HepG2 (cell line): ENCODE data around the gene XPR1. TPM values are rescaled to one million over a fixed set of nuclear protein-coding genes. Genes with fewer than 3 reads are reported as not detected.
"Not testable (repeated sequence)": the region's sequence is repeated elsewhere in the genome, so short reads cannot be mapped to it uniquely, and the experiment has no call there.

Experiments used
- ATAC-seq: fragments of 200-7000 bp; cut with Tn5 transposase; 3 replicates; pipeline ENCODE4 v1.9.1; 2020; ENCODE audit warnings: mild to moderate bottlenecking, moderate library complexity
- BruUV-seq: library from RNA; stranded (reverse); fragments of 400-500 nt; replicated peaks from 2 replicates; lab custom pipeline; 2021; lab: Mats Ljungman, UMichigan
- CTCF ChIA-PET: fragments of 300-600 bp; formaldehyde crosslinking; extraction: SDS; loops from one replicate; lab custom pipeline; 2021; ENCODE audit warnings: low total read pairs, inconsistent platforms, low intra/inter-chr PET ratio; lab: Yijun Ruan, JAX
- POLR2A ChIA-PET: fragments of 350-600 bp; sonication (Branson Sonifier 250); formaldehyde crosslinking; loops from one replicate; lab custom pipeline; 2020; ENCODE audit warnings: antibody characterized with exemption, inconsistent platforms; lab: Yijun Ruan, JAX
- DNase-seq: peaks from one replicate; pipeline ENCODE4 v3.0.0-alpha.2; 2015; ENCODE audit warnings: low spot score
- FAIRE-seq: peaks from 3 replicates; lab custom pipeline; 2011; peaks lifted over from hg19 to GRCh38; lab: Jason Lieb, UNC
- H2AFZ ChIP-seq: one replicate; pipeline ENCODE4 v1.6.1; 2011; ENCODE audit warnings: low read length, inconsistent platforms
- H3K27ac ChIP-seq: fragments of 300-600 bp; 3 replicates; pipeline ENCODE4 v1.8.0; 2011; ENCODE audit warnings: mixed run types, mild to moderate bottlenecking, mixed read lengths, low read length, inconsistent platforms; ENCODE audit not compliant: insufficient read depth; ENCODE audit errors: extremely low read length
- H3K27me3 ChIP-seq, 2 experiments: fragments of 200-600 bp in 1 of 2; 2 replicates in 1 of 2; 3 replicates in 1 of 2; pipeline versions ENCODE4 v1.6.0 to v1.8.0; 2011; ENCODE audit warnings: low read length in 2 of 2, mild to moderate bottlenecking in 2 of 2, moderate library complexity in 2 of 2, inconsistent platforms in 1 of 2; ENCODE audit not compliant: insufficient read depth in 2 of 2, control insufficient read depth in 1 of 2
- H3K36me3 ChIP-seq, 2 experiments: fragments of 200-600 bp in 1 of 2; replicated peaks in 1 of 2; 2 replicates in 1 of 2; 3 replicates in 1 of 2; pipeline versions ENCODE4 v1.5.1 to v1.8.0; 2011; ENCODE audit warnings: low read length in 2 of 2, inconsistent platforms in 1 of 2; ENCODE audit not compliant: insufficient read depth in 2 of 2, control insufficient read depth in 1 of 2
- H3K4me1 ChIP-seq: 2 replicates; pipeline ENCODE4 v1.5.1; 2012; ENCODE audit warnings: low read length, inconsistent platforms; ENCODE audit not compliant: insufficient read depth
- H3K4me2 ChIP-seq: 2 replicates; pipeline ENCODE4 v1.6.0; 2011; ENCODE audit warnings: low read depth, low read length, inconsistent platforms
- H3K4me3 ChIP-seq, 3 experiments: fragments of 200-600 bp in 1 of 3; sonication (generic), shearing (Covaris generic) in 1 of 3; replicated peaks in 1 of 3; 2 replicates each; pipeline ENCODE4 v1.5.1; 2011 to 2016; ENCODE audit warnings: low read length in 3 of 3, inconsistent platforms in 2 of 3, low read depth in 2 of 3, mild to moderate bottlenecking in 2 of 3, control low read depth in 1 of 3, mixed read lengths in 1 of 3; ENCODE audit not compliant: insufficient read depth in 1 of 3
- H3K79me2 ChIP-seq: one replicate; pipeline ENCODE4 v1.6.1; 2011; ENCODE audit warnings: low read length, inconsistent platforms; ENCODE audit not compliant: insufficient read depth
- H3K9ac ChIP-seq: 2 replicates; pipeline ENCODE4 v1.6.0; 2011; ENCODE audit warnings: mild to moderate bottlenecking, low read depth, low read length, inconsistent platforms; ENCODE audit not compliant: insufficient read depth
- H3K9me3 ChIP-seq: 2 replicates; pipeline ENCODE4 v1.5.1; 2012; ENCODE audit warnings: mild to moderate bottlenecking, low read length
- H4K20me1 ChIP-seq: 2 replicates; pipeline ENCODE4 v1.6.0; 2011; ENCODE audit warnings: inconsistent platforms, mild to moderate bottlenecking, low read length, moderate library complexity; ENCODE audit not compliant: insufficient read depth
- SKI ChIP-seq: fragments of 450-650 bp; IDR thresholded peaks from one replicate; pipeline ENCODE4 v1.6.1; 2018; ENCODE audit warnings: mild to moderate bottlenecking; ENCODE audit not compliant: partially characterized antibody
- ZNF160 ChIP-seq: sonication (generic); formaldehyde crosslinking; IDR thresholded peaks from 2 replicates; pipeline ENCODE4 v1.8.0; 2022; ENCODE audit warnings: mild to moderate bottlenecking, inconsistent platforms, missing genetic modification reagents
- WGBS: methylation state at CpG from one replicate; pipeline ENCODE4 v1.1.6; 2017; ENCODE audit warnings: low lambda C conversion rate; 5-methylcytosine and 5-hydroxymethylcytosine counted together
- in situ Hi-C: cut with HindIII; loops from 2 replicates; pipeline ENCODE4 v1.10.0; 2017; ENCODE audit warnings: low pct_unique_long_range_greater_than_20kb; ENCODE audit not compliant: extremely low pct_ligation_motif_present
- intact Hi-C: fragments of 100-400 bp; cut with micrococcal nuclease; formaldehyde crosslinking; loops from one replicate; pipeline ENCODE4 v1.10.0; 2022; ENCODE audit not compliant: unreplicated experiment
- polyA plus RNA-seq, 8 experiments: library from polyadenylated mRNA; depleted of rRNA in 3 of 8; stranded (reverse) in 7 of 8; unstranded in 1 of 8; fragments of >200 nt; fragmentation: Illumina TruSeq in 4 of 8; extraction: Trizol in 4 of 8; gene quantifications; 2 replicates each; pipeline versions ENCODE4 v1.2.1 to v1.2.3, GENCODE V29; 2011 to 2016; ENCODE audit warnings: low read depth in 4 of 8, missing spikeins in 1 of 8, mixed read lengths in 1 of 8; ENCODE audit not compliant: insufficient read depth in 1 of 8
- total RNA-seq, 5 experiments: library from RNA; depleted of rRNA; stranded (reverse); fragments of >200 nt; fragmentation: Illumina TruSeq; extraction: Trizol; gene quantifications; 2 replicates each; pipeline ENCODE4 v1.2.3, GENCODE V29; 2016; ENCODE audit warnings: low read depth in 1 of 5

The XPR1 gene
- total and polyA plus RNA-seq, 2 of the 13 experiments (the other 11 are each of a cell fraction or from before 2014, with no cell fraction given) = 22.3 to 23.6 TPM

DNA sequence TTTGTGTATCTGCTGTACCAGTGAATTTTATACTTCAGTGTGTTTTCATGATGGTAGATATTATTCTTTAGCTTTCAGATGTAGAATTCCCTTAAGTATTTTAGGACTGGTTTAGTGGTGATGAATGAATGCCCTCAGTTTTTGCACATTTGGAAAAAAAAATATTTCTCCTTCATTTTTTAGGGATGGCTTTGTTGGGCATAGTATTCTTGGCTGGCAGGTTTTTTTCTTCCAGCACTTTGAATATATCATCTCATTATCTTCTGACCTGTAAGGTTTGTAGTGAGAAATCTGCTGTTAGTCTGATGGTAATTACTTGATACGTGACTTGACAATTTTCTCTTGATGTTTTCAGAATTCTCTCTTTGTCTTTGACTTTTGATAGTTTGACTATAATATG lies 66.8 kb downstream of the XPR1 start (continued):
- TF ChIP-seq SKI = no peak

DNA sequence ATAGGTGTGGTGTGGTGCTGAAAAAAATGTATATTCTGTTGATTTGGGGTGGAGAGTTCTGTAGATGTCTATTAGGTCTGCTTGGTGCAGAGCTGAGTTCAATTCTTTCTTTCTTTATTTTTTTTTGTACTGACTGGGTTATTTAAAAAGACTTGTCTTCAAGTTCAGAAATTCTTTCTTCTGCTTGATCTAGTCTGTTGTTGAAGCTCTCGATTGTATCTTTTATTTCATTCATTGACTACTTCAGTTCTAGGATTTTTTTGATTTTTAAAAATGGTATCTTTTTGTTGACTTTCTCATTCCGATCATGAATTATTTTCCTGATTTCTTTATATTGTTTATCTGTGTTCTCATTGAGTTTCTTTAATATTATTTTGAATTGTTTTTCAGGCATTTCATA lies 70.6 kb downstream of the XPR1 start:
- H3K27ac ChIP-seq, H3K4me1 ChIP-seq, ATAC-seq, BruUV-seq, intact Hi-C loops, H3K27me3 ChIP-seq, CTCF ChIA-PET, H3K79me2 ChIP-seq, H2AFZ ChIP-seq, H3K4me2 ChIP-seq, in situ Hi-C loops, FAIRE-seq, H3K36me3 ChIP-seq, H4K20me1 ChIP-seq, POLR2A ChIA-PET, H3K9ac ChIP-seq, H3K4me3 ChIP-seq, DNase-seq: not testable (repeated sequence)
- WGBS = 92% methylated on average over 2 of the region's 2 CpGs
- peaks cover 14% of the 10 kb centered on the region for H3K9me3 ChIP-seq
- 0 out of 2 replicates have a peak, but pooled peaks have one; percentile 50 for TF ChIP-seq ZNF160

DNA sequence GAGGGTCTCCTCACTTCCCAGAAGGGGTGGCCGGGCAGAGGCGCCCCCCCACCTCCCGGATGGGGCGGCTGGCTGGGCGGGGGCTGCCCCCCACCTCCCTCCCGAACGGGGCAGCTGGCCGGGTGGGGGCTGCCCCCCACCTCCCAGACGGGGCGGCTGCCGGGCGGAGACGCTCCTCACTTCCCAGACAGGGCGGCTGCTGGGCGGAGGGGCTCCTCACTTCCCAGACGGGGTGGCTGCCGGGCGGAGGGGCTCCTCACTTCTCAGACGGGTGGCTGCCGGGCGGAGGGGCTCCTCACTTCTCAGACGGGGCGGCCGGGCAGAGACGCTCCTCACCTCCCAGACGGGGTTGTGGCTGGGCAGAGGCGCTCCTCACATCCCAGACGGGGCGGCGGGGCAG lies 78.9 kb downstream of the XPR1 start:
- POLR2A ChIA-PET, BruUV-seq, H3K9ac ChIP-seq, DNase-seq, H3K36me3 ChIP-seq, CTCF ChIA-PET, H2AFZ ChIP-seq, intact Hi-C loops, H3K27ac ChIP-seq, H3K4me2 ChIP-seq, H3K27me3 ChIP-seq, FAIRE-seq, H3K79me2 ChIP-seq, H4K20me1 ChIP-seq, H3K4me3 ChIP-seq, in situ Hi-C loops, ATAC-seq, H3K9me3 ChIP-seq, H3K4me1 ChIP-seq: not testable (repeated sequence)
- WGBS = 78% methylated on average over 4 of the region's 30 CpGs

DNA sequence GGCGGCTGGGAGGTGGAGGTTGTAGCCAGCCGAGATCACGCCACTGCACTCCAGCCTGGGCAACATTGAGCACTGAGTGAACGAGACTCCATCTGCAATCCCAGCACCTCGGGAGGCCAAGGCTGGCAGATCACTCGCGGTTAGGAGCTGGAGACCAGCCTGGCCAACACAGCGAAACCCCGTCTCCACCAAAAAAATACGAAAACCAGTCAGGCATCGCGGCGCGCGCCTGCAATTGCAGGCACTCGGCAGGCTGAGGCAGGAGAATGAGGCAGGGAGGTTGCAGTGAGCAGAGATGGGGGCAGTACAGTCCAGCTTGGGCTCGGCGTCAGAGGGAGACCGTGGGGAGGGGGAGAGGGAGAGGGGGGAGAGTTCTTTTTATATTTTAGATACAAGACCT lies 79.4 kb downstream of the XPR1 start:
- H3K9ac ChIP-seq, H3K27me3 ChIP-seq, H3K36me3 ChIP-seq, POLR2A ChIA-PET, H4K20me1 ChIP-seq, H3K4me1 ChIP-seq, intact Hi-C loops, H3K4me3 ChIP-seq, H3K4me2 ChIP-seq, in situ Hi-C loops, FAIRE-seq, H3K9me3 ChIP-seq, H3K27ac ChIP-seq, ATAC-seq, BruUV-seq, H2AFZ ChIP-seq, DNase-seq, CTCF ChIA-PET, H3K79me2 ChIP-seq: not testable (repeated sequence)
- 94% methylated on average over 15 of the region's 19 CpGs for WGBS
